Left renal cortex interstitium (tissue), 4 donors: ENCODE data around the gene NDUFS5. TPM values are rescaled to one million over a fixed set of nuclear protein-coding genes. Genes with fewer than 3 reads are reported as not detected.
"Not testable (repeated sequence)": the region's sequence is repeated elsewhere in the genome, so short reads cannot be mapped to it uniquely, and the experiment has no call there.

Experiments
- DNase-seq, 4 donors: peaks; one replicate each; pipeline ENCODE4 v3.0.0-alpha.2; 2013; ENCODE audit warnings: low read depth in 4 of 4, low spot score in 2 of 4, missing footprints in 1 of 4
- polyA plus RNA-seq, 4 donors: library from polyadenylated mRNA; unstranded; fragments of 120-200 nt; gene quantifications; one replicate each; pipeline ENCODE4 v1.2.1, GENCODE V29; 2013; ENCODE audit not compliant: insufficient read length in 4 of 4

NDUFS5 gene
- polyA plus RNA-seq, 4 donors: 242 to 337 (median 312) TPM

DNA sequence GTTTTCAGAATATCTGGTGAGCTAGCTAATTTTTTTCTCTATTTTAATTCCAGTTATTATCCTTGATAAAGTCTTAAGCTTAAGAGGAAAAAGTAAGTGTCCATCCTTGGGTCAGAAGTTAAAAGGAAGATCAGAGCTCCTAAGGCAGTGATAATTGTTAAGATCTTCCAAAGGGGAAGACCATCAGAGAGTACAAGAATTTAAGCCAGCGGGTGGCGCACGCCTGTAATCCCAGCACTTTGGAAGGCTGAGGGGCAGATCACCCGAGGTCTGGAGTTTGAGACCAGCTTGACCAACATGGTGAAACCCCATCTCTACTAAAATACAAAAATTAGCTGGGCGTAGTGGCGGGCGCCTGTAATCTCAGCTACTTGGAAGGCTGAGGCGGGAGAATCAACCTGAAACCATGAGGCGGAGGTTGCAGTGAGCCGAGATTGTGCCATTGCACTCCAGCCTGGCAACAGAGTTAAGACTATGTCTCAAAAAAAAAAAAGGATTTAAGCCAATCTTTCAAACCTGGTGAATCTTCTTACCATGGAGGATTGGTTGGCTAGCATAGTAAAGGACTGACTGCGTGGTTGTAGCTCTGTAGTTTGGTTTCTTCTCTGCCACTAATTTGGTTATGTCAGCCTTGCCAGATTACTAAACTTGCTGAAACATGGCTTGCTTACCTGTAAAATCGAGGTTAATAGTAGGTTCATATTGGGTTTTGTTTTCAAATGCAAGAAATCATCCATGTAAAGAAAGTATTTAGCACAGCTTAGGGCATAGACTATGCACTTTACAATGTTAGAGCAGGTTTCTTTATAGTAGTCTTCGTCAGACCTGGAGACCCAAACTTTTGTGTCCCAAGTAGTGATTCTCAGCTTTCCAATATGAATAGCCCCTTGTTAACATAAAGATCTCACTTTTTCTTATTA is 19.2 kb upstream of the NDUFS5 start:
- DNase-seq: no peak

DNA sequence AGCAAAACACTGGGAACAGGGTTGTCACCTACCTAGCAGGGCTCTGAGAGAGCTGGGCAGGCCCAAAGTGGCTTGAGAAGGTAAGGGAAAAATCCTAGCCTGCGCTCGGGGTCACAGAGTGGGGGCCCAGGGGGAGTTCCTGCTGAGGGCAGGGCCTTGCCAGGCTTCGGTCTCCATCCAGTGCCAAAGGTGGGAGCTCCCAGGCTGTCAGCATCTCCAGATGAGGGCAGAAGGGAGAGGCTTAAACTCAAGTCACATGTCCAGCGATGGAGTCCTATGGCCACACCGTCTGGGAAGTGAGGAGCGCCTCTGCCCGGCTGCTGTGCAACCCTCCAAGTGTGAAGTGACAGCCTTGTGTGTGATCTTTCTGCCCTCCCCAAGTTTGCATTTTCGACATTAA is 11.2 kb upstream of the NDUFS5 start:
- not testable (repeated sequence) for DNase-seq

DNA sequence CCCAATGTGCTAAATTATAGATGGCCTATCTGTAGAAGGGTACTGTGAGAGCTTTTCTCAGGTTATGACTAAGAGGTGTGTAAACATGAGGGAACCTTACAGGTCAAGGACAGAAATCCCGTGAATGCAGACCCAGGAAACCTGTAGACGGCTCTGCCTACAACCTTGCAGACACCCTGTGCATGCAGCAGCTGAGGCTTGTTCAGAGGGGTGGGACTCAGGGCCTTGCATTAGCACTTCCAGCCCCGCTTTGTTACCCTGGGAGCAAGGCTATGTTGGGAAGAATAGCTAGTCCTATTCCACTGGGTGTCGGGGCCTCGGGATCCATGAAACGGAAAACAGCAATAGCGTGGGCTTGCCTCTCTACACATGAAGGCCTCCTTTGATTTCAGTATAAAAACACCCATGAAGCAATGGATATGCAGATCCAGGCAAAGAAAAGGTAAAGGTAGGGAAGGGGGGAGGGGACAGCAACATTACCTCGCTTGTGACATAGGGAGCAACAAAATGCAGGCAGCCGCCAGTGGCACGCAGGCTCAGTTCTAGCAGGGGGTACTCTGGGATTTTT is 9.5 kb upstream of the NDUFS5 start:
- no peak for DNase-seq

DNA sequence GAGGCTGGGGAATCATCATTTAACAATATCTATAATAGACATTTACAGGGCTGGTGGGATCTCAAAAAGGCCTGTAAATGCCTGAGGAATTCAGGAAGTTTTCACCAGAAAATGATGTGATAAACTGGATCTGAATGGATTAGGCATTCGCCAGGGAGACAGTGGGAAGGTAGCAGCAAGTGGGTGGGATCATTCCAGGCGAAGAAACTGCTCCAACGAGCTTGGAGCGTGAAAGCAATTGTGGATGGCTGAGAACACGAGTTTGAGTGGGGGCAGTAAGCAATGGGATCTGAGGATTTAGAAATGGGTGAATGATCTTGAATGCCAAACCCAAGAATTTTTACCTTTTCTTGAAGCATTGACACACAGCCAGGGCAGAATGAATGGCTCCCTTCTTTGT is 8.9 kb upstream of the NDUFS5 start:
- no peak for DNase-seq

DNA sequence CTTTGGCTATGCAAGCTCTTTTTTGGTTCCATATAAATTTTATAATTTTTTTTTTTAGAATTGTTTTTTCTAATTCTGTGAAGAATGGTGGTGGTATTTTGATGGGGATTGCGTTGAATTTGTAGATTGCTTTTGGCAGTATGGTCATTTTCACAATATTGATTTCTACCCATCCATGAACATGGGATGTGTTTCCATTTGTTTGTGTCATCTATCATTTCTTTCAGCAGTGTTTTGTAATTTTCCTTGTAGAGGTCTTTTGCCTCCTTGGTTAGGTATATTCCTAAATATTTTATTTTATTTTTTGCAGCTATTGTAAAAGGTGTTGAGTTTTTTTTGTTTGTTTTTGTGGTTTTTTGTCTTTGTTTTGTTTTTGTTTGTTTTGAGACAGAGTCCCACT is 5.7 kb upstream of the NDUFS5 start:
- not testable (repeated sequence) for DNase-seq

DNA sequence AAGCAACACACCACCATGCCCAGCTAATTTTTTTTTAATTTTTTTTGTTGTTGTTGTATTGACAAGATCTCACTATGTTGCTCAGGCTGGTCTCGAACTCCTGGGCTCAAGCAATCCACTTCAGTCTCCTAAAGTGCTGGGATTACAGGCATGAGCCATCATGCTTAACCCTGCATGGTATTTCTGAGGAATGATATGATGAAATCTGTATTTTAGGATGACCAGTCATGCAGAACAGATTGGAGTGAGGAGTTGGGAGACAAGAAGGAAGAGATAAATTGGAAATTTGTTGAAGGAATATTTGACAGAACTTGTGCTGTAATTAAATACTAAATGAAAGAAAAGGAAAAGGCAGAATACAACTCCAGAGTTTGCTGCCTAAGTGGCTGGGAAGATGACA is 4.7 kb upstream of the NDUFS5 start:
- no peak for DNase-seq

DNA sequence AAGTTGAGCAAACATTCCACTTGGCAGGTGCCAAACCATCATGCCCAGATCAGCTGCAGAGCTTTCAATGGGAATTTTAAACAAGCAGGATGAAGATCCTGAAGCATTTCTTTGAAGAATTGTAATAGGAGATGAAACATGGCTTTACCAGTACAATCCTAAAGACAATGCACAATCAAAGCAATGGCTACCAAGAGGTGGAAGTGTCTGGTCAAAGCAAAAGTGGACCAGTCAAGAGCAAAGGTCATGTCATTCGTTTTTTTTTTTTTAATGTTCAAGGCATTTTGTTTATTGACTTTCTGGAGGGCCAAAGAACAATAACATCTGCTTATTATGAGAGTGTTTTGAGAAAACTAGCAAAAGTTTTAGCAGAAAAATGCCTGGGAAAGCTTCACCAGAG is 3.0 kb upstream of the NDUFS5 start:
- DNase-seq: no peak

DNA sequence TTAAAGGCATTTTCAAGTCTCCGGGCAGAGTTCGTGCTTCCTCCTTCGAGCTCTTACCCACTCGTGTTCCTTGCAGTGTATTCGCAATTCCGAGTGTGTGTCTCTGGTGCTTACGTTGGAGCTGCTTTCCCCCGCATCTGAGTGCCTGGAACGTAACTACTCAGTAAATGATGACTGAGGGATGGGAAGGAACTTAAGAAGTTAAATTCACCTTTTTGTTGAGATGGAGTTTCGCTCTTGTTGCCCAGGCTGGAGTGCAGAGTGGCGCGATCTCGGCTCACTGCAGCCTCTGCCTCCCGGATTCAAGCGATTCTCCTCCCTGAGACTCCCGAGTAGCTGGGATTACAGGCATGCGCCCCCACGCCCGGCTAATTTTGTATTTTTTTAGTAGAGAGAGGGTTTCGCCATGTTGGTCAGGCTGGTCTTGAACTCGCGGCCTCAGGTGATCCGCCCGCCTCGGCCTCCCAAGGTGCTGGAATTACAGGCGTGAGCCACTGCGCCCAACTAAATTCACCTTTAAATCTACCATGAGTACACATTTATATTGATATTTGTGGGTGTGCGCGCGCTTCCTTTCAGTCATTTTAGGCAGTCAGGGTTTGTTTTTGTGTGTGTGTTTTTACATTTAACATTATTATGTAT is 837 bp downstream of the NDUFS5 start:
- DNase-seq: no peak

DNA sequence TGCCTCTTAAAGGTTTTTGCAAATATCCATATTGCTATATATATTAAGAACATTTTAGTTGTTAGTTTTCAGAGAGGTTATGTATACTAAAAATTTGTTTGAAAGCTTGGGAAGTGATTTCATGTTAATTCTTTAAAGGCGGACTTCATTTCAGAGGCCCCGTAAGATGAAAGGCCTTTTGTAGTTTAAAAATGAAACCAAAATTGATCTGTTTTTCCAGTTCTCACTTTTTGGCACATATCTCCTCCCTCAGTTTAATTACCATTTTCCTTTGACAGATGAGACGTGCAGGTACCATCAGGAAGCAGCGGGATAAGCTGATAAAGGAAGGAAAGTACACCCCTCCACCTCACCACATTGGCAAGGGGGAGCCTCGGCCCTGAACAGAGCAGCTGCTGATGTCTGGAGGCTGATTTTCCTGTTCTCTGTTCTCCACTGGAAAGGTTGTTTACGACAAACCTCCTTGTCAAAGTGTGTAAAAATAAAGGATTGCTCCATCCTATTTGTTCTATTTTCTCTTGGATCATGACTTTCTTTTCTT is 8.0 kb downstream of the NDUFS5 start:
- DNase-seq: no peak

DNA sequence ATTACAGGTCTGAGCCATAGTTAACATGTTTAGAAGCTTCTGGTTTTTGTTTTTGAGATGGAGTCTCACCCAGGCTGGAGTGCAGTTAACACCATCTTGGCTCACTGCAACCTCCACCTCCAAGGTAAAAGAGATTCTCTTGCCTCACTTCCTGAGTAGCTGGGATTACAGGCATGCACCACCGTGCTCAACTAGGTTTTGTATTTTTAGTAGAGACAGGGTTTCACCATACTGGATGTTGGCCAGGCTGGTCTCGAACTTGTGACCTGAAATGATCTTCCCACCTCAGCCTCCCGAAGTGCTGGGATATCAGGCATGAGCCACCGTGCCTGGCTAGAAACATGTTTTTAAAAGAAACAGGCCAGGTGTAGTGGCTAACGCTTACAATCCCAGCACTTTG is 10.5 kb downstream of the NDUFS5 start:
- no peak for DNase-seq

DNA sequence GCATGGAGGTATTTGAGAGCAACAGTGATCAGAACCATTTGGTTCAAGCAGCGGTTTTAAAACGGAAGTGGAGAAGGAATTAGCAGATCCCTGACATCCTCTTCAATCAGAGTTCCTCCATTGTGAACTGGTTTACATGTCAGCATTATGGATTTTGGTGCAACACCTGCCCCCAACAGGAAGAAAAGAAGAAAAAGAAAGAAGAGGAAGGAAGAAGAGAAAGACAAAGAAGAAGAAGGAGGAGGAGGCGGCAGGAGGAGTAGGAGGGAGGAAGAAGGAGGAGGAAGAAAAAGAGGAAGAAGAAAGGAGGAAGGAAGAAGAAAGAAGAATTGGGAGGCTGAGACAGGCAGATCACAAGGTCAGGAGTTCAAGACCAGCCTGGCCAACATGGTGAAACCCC is 17.4 kb downstream of the NDUFS5 start:
- DNase-seq: no peak

DNA sequence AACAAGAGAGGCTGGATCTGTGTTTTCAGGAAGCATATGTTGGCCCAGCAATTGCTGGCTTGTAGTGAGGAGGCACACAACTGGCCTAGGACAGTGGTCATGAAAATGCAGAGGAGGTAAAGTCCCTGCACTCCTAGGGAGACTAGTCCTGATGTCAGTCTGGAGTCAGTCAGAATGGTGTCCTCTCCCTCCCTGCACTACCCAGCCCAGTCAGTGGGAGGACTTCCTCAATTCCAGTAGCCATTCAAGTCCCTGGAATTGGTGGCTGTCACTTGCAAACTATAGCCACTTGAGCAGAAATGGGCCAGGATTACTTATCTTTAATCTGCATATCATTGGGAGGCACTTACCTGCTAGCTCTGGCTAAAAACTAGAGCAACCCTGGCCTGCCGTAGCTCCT is 18.6 kb downstream of the NDUFS5 start:
- DNase-seq: no peak

DNA sequence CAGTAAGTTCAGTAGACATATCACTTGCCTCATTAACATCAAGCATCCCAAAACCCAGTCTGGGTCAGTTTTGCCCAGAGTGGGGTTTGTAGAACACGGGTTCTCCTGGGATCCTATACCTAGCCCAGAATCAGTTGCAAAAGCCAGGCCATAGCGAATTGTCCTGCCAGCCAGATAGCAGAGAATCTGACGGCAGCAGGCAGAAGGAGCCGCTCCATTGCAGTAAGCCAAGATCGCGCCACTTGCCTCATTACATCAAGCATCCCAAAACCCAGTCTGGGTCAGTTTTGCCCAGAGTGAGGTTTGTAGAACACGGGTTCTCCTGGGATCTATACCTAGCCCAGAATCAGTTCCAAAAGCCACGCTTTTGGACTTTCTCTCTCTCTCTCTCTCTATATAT is 19.1 kb downstream of the NDUFS5 start:
- DNase-seq: no peak

DNA sequence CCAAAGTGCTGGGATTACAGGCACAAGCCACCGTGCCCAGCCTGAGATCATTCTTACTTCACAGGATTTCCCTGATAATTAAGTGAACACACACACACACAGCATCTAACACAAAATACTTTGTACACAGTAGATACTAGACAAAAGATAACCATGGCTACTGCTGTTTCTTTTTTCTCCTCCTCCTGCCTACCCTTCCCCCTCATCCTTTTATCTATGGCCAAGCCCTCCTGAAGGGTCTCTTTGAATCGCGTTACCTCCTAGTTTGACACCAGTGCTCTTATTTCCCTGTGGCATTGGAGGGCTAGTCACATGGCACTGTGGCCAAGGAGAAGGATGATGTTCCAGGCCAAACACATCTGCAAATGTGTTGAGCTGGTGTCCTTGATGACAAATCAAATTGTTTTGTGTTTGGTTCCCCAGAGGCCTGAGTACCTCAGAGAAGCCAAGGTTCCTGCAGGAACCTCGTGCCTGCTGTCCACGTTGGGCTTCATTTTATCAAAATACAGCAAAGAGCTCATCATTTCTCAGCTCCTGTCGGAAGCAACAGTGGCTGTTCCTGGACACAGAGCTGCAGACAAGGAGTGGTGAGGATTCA is 20.6 kb downstream of the NDUFS5 start:
- no peak for DNase-seq

DNA sequence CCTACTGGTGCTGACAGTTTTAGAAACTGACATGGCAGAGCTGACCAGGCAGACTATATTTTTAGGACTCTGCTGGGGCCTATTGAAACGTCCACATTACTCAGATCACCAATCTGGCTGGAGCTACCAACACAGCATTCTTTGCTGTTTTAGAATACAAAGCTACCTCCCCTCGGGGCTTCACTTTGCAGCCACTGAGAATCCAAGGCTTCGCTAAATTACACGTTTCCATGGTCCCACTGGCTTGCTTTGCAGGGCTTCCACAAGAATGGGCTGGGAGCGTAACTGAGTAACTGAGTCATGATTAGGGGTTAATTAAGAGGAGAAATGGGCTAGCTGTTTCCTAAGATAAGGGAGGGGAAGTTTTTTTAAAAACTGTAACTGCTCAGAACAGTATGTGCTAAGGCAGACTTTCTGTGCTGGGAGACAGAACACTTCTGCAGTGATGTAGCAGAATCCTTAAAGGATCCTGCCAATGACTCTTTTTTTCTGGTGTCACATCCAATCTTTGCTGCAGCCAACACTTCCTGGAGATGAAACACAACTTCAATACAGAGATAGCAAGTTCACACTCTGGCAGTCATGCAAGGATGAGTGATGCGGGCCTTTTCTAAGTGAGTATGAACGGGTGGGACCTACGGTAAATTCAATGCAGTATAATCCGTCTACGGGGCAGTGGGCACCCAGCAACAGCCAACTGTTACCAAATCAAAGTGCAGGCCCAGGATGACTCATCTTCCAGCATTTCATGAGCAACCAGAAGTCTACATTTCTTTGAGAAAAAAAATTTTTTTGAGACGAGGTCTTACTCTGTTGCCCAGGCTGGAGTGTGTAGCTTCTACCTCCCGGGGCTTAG is 21.5 kb downstream of the NDUFS5 start:
- no peak for DNase-seq

DNA sequence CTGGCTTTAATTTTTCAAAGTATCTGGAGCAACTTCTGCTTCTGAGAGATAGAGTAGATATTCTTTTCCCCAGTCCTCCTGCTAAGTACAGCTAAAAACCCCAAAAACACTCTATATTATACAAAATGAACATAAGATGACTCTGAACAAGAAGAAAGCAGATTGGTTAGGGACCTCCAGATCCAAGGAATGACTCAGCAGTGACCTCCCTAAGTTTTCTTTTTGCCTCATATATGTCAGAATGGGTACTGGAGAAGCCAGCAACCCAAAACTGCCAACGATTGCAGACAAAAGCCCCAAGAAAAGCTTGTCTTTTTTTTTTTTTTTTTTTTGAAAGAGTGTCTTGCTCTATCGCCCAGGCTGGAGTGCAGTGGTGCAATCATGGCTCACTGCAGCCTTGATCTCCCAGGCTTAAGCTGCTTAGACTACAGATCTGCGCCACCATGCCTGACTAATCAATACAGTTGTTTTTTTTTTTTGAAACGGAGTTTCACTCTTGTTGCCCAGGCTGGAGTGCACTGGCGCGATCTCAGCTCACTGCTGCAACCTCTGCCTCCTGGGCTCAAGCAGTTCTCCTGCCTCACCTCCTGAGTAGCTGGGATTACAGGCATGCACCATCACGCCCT is 22.7 kb downstream of the NDUFS5 start:
- DNase-seq: no peak

DNA sequence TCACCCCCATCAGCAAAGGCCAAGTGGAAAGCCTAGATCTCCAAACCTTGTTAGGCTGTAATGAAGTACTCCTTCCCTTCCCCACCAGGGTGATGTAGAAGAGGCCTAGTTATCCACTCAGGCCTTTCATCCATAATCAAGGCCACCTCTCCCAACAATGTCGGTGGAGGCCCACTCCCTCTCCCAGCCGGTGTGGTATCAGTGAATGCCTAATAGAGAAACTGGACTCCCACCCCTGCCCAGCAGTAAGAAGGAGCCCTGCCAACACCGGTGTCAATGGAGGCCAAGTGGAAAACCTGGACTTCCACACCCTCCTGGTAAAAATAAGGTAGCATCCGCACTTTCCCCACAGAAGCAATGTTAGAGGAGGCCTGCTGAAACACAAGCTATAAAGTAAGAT is 23.9 kb downstream of the NDUFS5 start:
- no peak for DNase-seq

DNA sequence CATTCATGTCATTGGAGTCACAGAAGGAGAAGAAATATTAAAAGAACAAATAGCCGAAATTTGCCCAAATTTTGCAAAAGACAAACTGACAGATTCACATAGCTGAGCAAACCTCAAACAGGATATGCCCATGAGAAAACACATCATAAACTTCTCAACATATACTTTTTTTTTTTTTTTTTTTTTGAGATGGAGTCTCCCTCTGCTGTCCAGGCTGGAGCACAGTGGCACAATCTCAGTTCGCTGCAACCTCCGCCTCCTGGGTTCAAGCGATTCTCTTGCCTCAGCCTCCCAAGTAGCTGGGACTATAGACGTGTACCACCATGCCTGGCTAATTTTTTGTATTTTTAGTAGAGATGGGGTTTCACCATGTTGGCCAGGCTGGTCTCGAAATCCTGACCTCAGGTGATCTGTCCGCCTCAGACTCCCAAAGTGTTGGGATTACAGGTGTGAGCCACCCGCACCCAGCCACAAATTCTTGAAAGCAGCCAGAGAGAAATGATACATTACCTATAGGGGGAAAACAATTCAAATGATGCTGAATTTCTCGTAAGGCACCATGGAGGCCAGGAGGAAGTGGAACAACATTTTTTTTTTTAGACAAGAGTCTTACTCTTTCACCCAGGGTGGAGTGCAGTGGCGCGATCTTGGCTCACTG is 25.2 kb downstream of the NDUFS5 start:
- not testable (repeated sequence) for DNase-seq

DNA sequence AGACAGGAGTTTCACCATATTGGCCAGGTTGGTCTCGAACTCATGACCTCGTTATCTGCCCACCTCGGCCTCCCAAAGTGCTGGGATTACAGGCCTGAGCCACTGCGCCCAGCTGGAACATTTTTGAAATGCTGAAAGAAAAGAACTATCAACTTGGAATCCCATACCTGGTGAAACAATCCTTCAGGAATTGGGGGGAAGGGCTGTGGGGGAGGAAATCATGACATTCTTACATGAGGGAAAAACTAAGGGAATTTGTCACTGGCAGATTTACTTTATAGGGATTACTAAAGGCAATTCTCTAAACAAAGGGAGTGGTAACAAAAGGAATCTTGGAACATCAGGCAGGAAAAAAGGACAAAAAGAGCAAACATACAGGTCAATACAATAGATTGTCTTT is 25.8 kb downstream of the NDUFS5 start:
- no peak for DNase-seq
